EL (cell line): Measurements from ENCODE around the gene ACBD4.

Experiments used
- DNase-seq: peaks from one replicate; pipeline ENCODE4 v3.0.0-alpha.2; 2016

ACBD4 gene

GRCh38 chr17:45138911-45139532 lies 3.5 kb downstream of the ACBD4 start:
- DNase-seq: no peak

DNA sequence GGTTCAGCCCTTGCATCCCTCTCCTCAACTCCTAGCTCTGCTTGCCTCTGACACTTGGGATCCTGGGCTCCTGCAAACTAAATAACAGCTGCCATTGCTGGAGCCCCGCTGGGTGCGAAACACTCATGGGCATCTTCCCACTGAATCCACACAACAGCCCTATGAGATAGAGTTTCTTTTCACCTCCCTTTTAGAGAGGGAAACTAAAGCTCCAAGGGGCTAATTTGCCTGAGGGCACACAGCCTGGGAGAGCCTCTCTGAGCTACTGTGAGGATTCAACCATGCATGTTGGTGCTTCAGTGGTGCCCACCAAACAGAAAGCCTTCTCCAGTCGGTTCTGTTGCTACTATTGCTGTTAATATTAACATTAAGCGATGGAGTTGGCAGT lies 4.0 kb downstream of the ACBD4 start:
- no peak for DNase-seq

DNA sequence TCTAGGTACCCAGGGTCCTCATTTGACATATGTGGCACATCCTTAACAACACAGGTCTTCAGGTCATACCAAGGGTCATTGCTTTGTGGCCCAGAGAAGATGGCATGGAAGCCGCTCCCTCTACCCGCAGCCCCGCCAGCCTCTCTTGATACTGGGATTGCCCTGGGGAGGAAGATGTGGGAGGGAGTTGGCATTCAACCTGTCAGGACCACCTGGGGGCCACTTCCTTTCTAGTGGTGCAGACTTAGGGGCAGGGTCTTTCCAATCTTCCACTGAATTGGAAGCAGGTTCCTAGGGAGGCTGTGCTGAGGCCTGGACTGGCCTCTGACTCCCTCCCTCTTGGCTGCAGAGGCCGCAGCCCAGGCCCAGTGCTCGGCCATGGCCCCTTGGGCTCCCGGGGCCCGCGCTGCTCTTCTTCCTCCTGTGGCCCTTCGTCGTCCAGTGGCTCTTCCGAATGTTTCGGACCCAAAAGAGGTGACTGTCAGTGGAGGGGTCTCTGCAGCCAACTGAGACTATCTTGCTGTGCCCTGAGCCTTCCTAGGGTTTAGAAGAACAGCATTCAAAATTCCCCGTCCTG lies 7.7 kb downstream of the ACBD4 start:
- DNase-seq: no peak

GRCh38 chr17:45143767-45144198 lies 8.3 kb downstream of the ACBD4 start:
- peak; percentile 87 for DNase-seq

- no peak for DNase-seq
Observed at GRCh38 chr17:45144199-45145034, 8.9 kb downstream of the ACBD4 start.

DNA sequence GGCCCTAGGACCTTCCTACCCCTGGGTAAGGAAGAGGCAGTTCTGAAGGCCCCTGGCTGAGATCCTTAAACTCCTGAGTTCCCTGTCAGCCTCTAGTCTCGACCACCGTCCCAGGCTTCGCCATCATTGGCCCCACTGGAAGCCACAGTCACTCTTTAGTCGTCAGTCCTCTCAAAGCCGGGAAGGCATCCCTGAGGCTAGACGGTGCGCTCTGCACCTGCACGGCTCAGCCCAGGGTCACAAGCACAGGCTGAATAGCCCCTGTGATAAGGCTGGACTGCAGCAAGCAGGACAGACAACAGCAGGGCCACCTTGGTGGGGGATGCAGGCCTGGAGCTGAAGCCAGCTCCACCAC lies 9.5 kb downstream of the ACBD4 start:
- no peak for DNase-seq

- no peak for DNase-seq
Observed at GRCh38 chr17:45146166-45146565, 10.7 kb downstream of the ACBD4 start.

DNA sequence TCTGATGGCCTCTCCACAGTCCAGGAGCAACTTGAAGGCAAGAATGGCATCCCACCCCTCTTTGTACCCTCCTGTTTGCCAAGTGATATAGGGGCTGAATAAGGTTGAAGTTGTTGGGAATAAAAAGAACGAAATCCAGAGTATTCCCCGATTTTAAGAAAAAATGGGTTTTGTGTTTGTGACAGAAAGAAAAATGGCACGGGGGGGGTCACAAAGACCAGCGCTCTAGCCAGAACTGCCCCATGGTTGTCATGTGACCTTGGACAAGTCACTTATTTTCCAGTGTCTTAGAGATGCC lies 11.1 kb downstream of the ACBD4 start:
- no peak for DNase-seq

DNA sequence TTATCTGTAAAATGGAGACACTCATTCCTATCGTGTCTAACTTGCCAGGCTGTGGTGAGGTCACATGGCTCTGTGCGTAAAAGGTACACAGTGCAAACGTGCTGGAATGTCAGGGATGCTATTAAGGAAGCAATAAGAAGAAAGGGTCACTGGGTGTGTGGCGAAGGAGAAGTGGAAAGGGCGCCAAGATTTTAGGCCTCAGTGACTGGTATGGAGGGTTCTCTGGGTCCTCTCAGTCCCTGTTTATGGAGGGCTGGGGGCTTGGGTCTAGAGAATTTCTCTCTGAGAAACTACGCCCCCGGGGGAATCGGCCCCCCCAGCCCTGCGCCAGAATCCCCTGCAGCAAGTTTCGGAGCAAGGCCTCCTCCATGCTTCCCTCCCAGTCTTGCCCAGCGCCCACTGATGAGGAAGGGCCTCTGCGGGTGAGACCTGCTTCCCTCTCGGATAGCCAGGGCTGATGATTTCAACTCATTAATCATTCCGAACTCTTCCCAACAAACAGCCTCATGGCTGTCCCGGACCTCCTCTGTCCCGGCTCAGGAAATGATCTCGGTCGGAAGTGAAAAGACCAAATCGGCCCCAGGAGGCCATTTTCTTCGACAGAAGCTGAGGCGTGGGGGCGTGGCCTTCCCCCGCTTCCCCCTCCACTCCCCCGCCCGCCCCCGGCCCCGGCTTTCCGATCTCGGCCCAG lies 11.5 kb downstream of the ACBD4 start:
- DNase-seq: peak; percentile 76

DNA sequence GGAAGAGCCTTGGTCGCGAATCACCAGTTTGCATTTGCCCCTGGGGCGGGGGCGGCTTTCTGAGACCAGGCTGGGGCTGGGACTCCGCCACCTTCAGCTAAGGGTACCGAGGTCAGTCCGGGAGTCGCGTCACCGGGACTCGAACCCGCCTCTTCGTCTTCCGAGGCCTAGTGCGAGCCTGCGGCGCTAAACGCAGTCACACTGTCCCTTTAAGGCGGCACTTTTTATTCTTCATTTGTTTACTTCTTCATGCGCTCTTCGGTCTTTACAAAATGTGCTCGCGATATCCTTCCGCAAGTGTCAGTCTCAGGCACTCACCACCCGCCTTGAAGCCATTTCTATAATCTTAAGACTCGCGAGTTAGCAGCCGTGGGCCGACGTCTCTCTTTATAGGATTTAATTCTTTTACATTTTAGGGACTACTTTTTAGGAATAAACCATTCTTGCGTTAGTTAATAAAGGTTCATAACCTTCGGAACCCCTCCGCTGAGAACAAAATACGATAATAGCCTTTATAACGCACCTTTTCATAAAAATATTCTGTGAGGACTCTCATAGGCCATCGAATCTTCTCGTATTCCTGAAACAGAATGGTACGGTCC lies 12.2 kb downstream of the ACBD4 start:
- DNase-seq: peak; percentile 95

DNA sequence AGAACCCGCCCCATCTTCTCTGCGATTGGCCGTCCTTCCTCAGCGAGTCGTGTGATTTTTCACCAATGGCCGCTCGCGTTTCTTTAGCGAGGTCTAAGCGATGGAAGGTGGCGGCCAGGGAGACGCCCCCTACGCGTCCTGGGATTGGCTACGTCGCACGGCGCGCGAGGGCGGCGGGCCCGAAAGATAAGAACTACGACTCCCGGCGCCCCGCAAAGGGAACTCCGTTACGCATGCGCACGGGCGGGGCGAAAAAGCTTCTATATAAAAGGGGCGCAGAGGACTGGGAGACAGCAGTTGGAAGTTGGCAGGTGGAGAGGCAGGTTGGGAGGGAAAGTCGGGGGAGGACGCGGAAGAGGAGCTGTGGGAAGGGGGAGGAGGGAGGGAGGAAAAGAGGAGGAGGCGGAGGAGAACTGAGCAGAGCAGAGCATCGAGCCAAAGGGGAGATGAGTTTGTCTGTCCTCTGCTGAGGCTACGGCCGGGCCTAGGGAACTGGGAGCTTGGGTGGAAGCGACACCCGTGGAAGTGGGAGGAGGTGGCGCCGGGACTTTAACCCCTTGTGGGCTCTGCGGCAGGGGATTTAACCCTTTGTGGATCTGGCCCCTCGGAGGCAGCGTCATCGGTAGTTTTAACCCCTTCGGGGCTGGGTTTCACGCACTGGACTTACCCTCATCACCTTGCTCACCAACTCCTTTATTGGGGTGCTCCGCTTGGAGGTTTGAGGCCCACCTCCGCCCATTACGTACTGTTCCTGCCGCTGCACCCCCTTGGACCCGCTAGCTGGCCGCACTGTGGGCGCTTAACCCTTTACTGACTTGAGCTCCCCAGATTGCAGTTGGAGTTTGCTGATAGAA lies 12.9 kb downstream of the ACBD4 start, which contains the start of gene HEXIM1:
TSS of gene HEXIM1 (plus strand) at position 293 of the 854 bp plus-strand sequence. CDS start 716 bp downstream, outside the sequence.
- DNase-seq: peak; percentile 100

DNA sequence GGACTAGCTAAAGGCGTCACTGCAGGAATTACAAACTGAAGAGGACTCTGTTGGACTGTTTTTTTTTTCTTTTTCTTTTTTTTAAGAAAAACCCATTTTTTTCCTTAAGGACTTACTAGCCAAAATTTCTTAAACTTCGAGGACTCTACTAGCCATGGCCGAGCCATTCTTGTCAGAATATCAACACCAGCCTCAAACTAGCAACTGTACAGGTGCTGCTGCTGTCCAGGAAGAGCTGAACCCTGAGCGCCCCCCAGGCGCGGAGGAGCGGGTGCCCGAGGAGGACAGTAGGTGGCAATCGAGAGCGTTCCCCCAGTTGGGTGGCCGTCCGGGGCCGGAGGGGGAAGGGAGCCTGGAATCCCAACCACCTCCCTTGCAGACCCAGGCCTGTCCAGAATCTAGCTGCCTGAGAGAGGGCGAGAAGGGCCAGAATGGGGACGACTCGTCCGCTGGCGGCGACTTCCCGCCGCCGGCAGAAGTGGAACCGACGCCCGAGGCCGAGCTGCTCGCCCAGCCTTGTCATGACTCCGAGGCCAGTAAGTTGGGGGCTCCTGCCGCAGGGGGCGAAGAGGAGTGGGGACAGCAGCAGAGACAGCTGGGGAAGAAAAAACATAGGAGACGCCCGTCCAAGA lies 13.7 kb downstream of the ACBD4 start:
- DNase-seq: peak; percentile 86

DNA sequence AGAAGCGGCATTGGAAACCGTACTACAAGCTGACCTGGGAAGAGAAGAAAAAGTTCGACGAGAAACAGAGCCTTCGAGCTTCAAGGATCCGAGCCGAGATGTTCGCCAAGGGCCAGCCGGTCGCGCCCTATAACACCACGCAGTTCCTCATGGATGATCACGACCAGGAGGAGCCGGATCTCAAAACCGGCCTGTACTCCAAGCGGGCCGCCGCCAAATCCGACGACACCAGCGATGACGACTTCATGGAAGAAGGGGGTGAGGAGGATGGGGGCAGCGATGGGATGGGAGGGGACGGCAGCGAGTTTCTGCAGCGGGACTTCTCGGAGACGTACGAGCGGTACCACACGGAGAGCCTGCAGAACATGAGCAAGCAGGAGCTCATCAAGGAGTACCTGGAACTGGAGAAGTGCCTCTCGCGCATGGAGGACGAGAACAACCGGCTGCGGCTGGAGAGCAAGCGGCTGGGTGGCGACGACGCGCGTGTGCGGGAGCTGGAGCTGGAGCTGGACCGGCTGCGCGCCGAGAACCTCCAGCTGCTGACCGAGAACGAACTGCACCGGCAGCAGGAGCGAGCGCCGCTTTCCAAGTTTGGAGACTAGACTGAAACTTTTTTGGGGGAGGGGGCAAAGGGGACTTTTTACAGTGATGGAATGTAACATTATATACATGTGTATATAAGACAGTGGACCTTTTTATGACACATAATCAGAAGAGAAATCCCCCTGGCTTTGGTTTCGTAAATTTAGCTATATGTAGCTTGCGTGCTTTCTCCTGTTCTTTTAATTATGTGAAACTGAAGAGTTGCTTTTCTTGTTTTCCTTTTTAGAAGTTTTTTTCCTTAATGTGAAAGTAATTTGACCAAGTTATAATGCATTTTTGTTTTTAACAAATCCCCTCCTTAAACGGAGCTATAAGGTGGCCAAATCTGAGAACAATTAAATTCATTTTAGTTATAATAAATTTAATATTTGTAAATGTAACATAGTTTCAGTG lies 14.5 kb downstream of the ACBD4 start:
- peak; percentile 59 for DNase-seq

DNA sequence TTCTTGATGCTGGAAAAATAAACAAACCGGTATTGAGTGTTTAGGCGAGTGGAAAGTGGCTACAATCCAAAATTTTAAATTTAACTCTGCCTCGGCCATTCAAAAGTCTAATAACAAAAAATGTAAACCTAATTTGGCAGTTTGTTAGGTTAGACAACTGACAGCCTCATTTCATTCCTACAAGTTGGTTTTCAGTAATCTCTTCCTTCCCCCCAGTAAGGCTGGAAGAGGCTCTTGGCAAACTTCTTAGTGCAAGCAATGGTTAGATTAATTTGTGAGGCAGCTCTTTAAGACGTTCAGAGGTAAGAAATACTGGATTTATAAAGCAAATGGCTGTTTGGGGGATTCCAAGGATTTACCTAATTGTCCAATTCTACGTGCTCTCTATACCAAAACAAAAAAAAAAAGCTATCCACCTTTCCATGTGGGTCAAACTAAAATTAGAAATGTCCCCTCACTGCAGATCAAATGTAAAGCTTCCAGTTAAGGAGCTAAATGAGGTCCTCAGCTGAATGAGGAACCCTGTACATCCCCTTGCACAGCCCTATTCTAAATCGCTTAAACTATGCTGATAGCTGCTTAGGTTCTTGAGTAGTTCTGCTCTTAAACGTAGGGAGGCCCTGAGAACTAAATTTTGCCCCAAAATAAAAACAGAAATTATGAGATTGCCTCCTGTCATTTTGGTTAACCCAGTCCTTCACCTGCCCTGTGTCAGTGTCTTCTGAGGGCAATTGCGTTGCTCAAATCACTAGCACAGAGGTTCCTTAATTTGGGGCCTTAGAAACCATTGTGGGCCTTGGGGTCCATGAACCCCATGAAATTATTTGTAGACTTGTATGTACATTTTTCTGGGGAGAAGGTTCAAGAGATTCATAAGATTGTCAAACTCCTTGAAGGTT lies 15.7 kb downstream of the ACBD4 start:
- no peak for DNase-seq

DNA sequence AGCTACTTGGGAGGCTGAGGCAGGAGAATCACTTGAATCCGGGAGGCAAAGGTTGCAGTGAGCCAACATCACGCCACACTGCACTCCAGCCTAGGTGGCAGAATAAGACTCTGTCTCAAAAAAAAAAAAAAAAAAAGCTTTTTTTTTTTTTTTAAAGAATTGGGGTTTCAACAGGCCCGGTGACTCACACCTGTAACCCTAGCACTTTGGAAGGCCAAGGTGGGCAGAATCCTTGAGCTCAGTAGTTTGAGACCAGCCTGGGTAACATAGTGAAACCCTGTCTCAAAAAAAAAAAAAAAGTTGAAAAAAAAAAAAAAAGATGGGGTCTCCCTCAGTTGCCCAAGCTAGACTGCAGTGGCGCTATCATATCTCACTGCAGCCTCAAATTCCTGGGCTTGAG lies 19.5 kb downstream of the ACBD4 start:
- no peak for DNase-seq

- no peak for DNase-seq
Observed at GRCh38 chr17:45155483-45155882, 20.0 kb downstream of the ACBD4 start.

DNA sequence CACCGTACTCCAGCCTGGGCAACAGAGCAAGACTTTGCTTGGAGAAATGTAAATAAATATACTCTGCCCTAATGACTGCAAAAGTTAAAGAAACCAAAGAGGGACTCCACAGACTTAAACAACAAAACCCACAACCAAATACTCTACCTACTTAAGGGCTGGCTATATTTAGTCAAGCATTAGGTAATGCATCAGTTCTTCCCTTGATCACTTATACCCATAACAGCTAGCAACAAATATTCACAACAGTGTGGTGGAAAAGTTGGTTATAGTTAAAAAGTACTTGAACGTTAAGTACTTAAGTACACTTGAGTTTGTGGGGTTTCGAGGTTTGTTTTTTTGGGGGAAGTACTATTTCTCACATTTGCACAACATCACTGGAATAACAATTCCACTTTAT lies 20.8 kb downstream of the ACBD4 start:
- no peak for DNase-seq

DNA sequence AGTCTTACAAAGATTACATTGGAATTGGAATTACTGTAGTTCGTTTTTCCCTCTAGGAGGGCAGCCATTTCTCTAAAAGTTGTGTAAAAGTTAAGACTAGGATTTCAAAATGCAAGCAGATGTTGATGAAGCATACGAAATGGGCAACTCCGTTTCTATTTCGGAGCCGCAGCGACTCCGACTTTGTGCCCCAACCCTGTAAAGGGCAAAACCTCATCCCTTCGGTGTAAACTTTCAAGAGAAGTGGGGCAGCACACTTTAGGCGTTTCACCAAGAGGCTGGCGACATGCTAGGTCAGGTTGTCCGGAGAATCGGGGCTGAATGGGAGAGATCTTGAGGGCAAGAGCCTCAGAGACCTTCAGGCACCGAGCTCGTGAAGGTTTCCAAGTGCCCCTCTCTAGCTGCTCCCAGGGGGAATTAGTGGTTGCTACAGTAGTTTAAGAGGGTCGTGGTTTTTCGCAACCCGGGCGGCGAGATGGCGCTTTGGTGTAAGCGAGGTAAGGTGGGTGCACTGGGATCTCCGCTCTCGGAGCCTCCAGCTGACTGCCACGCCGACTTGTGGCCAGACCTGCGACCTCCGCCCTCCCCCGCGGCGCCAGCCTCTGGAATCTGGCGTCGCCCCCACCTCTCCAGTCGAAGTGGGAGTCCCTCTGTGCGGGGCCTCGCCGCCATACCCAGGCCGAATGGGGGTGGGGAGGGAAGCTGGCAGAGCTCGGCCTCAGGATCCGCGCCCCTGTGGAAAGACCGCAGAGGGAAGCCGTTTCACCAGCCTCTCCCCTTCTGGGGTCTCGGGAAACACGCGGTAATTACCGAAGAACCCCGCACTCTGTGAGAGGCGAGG lies 25.2 kb downstream of the ACBD4 start:
- peak; percentile 58 for DNase-seq
